ENCODE data around the gene BCAR3.

Gene BCAR3

DNA sequence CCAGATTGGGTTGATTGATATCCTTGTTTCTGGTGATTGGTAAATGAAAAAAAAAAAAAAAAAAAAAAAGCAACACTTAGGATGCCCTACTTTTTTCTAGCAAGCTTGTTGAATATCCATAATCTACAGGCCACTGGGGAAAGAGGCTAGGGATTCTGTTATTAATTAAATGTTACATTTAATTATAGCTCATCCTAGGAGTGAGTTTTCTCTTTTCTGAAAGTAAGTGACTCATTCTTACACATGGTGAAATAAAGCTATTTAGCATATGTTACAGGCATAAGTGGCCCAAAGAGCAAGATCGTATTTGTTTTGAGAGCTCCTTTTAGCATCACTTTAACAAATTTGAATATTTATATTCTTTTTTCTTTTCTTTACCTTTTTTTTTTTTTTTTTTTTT lies 139.2 kb downstream of the BCAR3 start:
- Histone ChIP-seq H2BK12ac (ENCODE audit: low read length in 2 of 2) (no peak overlapping the region), H3K9ac (ENCODE audit: low read length) (no peak overlapping the region), H3K27me3 (ENCODE audit: control insufficient read depth in 1 of 2, insufficient read depth in 1 of 2, low read length in 2 of 2) (no peaks in the 10 kb centered on the region), H3K4me2 (ENCODE audit: low read length, poor library complexity, severe bottlenecking) (no peak overlapping the region), H3K4me1 (ENCODE audit: control insufficient read depth, insufficient read depth, low read depth, low read length) (no peaks in the 10 kb centered on the region), H3K4me3 (ENCODE audit: insufficient read depth in 1 of 2, low read depth in 1 of 2, low read length in 2 of 2) (no peak overlapping the region), H4K8ac (ENCODE audit: low read length) (no peak overlapping the region), H3K79me1 (replicated peaks; ENCODE audit: low read length, poor library complexity, severe bottlenecking) (no peaks in the 10 kb centered on the region), H3K23ac (ENCODE audit: low read length in 2 of 2) (no peak overlapping the region), H3K14ac (ENCODE audit: low read length in 2 of 2) (no peak overlapping the region), H4K91ac (ENCODE audit: low read length) (no peak overlapping the region), H3K27ac (ENCODE audit: low read length, poor library complexity, severe bottlenecking) (no peak overlapping the region), H3K36me3 (ENCODE audit: control insufficient read depth in 1 of 2, insufficient read depth in 2 of 2, low read depth in 1 of 2, low read length in 2 of 2) (no peaks in the 10 kb centered on the region), H2AFZ (ENCODE audit: low read depth, low read length) (no peak overlapping the region), H2BK5ac (ENCODE audit: low read depth, low read length, poor library complexity, severe bottlenecking) (no peak overlapping the region), H3K4ac (ENCODE audit: low read depth in 1 of 2, low read length in 2 of 2) (no peak overlapping the region), H2AK5ac (ENCODE audit: low read length, severe bottlenecking) (no peak overlapping the region), H2BK15ac (ENCODE audit: low read depth, poor library complexity, severe bottlenecking) (no peak overlapping the region), H2BK120ac (ENCODE audit: low read depth, low read length) (no peak overlapping the region), H3K9me3 (ENCODE audit: control insufficient read depth, low read length) (no peaks in the 10 kb centered on the region), H3K18ac (ENCODE audit: low read depth in 1 of 2, low read length in 2 of 2) (no peak overlapping the region)
- no peak for DNase-seq
- no CpG with 5 or more reads among the region's 1 CpG for WGBS

DNA sequence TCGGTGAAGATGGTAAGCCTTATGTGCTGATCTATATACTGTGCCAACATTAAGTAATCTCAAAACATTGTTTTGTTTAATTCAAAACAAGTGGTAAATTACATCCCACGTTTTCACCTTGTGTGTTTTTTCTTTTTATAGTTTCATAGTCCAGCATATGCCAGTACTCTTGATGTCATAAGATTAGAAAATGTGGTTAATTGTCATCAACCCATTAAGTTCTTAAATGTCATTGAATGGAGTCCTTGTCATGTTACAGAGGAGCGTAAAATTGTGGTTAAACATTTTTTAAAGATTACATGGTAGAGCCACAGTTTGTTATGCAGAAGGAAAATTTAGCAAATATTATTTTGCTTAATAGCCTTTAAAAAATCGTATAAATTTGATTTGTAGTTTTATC lies 140.6 kb downstream of the BCAR3 start:
- 100% methylated on average over 1 of the region's 4 CpGs for WGBS
- no peak for DNase-seq

DNA sequence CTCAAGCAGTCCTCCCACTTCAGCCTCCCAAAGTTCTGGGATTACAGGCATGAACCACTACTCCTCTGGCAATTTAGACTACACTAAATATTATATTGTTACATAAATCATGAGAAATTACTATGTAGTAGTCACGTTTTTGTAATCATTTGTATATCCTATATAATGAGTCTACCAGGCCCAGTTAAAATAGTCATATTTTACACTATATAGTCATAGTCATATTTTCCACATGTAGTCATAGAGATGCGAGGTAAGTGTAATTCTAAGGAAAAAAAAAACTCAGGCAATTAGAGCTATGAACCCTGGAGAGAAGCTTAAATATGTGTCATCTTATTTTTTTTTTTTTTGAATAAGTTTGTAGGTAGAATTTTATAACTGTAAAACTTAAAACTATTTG lies 143.7 kb downstream of the BCAR3 start:
- Histone ChIP-seq H3K27ac (ENCODE audit: low read length, poor library complexity, severe bottlenecking) (no peak overlapping the region), H3K4me3 (ENCODE audit: insufficient read depth in 1 of 2, low read depth in 1 of 2, low read length in 2 of 2) (no peak overlapping the region), H3K4ac (ENCODE audit: low read depth in 1 of 2, low read length in 2 of 2) (no peak overlapping the region), H3K36me3 (ENCODE audit: control insufficient read depth in 1 of 2, insufficient read depth in 2 of 2, low read depth in 1 of 2, low read length in 2 of 2) (no peaks in the 10 kb centered on the region), H3K23ac (ENCODE audit: low read length in 2 of 2) (no peak overlapping the region), H2BK5ac (ENCODE audit: low read depth, low read length, poor library complexity, severe bottlenecking) (no peak overlapping the region), H4K91ac (ENCODE audit: low read length) (no peak overlapping the region), H4K8ac (ENCODE audit: low read length) (no peak overlapping the region), H3K4me2 (ENCODE audit: low read length, poor library complexity, severe bottlenecking) (no peak overlapping the region), H2BK15ac (ENCODE audit: low read depth, poor library complexity, severe bottlenecking) (no peak overlapping the region), H3K79me1 (replicated peaks; ENCODE audit: low read length, poor library complexity, severe bottlenecking) (no peaks in the 10 kb centered on the region), H2BK12ac (ENCODE audit: low read length in 2 of 2) (no peak overlapping the region), H2AK5ac (ENCODE audit: low read length, severe bottlenecking) (no peak overlapping the region), H3K14ac (ENCODE audit: low read length in 2 of 2) (no peak overlapping the region), H3K9ac (ENCODE audit: low read length) (no peak overlapping the region), H3K18ac (ENCODE audit: low read depth in 1 of 2, low read length in 2 of 2) (no peak overlapping the region), H2BK120ac (ENCODE audit: low read depth, low read length) (no peak overlapping the region), H3K27me3 (ENCODE audit: control insufficient read depth in 1 of 2, insufficient read depth in 1 of 2, low read length in 2 of 2) (no peaks in the 10 kb centered on the region), H3K9me3 (ENCODE audit: control insufficient read depth, low read length) (no peaks in the 10 kb centered on the region), H2AFZ (ENCODE audit: low read depth, low read length) (no peak overlapping the region), H3K4me1 (ENCODE audit: control insufficient read depth, insufficient read depth, low read depth, low read length) (no peaks in the 10 kb centered on the region)
- no CpG with 5 or more reads among the region's 2 CpGs for WGBS
- DNase-seq, result no peak

More for the DNA sequence above, 140.6 kb downstream of the BCAR3 start:
- no peaks in the 10 kb centered on the region for H3K9me3 ChIP-seq (ENCODE audit: control insufficient read depth, low read length)
- H2BK15ac ChIP-seq (ENCODE audit: low read depth, poor library complexity, severe bottlenecking), result no peak overlapping the region
- no peak overlapping the region for H2BK12ac ChIP-seq (ENCODE audit: low read length in 2 of 2)
- no peak overlapping the region for H3K4me2 ChIP-seq (ENCODE audit: low read length, poor library complexity, severe bottlenecking)
- no peak overlapping the region for H4K8ac ChIP-seq (ENCODE audit: low read length)
- no peak overlapping the region for H3K9ac ChIP-seq (ENCODE audit: low read length)
- H3K27ac ChIP-seq (ENCODE audit: low read length, poor library complexity, severe bottlenecking), result no peak overlapping the region
- H3K14ac ChIP-seq (ENCODE audit: low read length in 2 of 2), result no peak overlapping the region
- no peaks in the 10 kb centered on the region for H3K79me1 ChIP-seq (replicated peaks; ENCODE audit: low read length, poor library complexity, severe bottlenecking)
- H3K27me3 ChIP-seq (ENCODE audit: control insufficient read depth in 1 of 2, insufficient read depth in 1 of 2, low read length in 2 of 2), result no peaks in the 10 kb centered on the region
- H3K4ac ChIP-seq (ENCODE audit: low read depth in 1 of 2, low read length in 2 of 2), result no peak overlapping the region
- H3K23ac ChIP-seq (ENCODE audit: low read length in 2 of 2), result no peak overlapping the region
- H2BK5ac ChIP-seq (ENCODE audit: low read depth, low read length, poor library complexity, severe bottlenecking), result no peak overlapping the region
- H3K18ac ChIP-seq (ENCODE audit: low read depth in 1 of 2, low read length in 2 of 2), result no peak overlapping the region
- no peak overlapping the region for H3K4me3 ChIP-seq (ENCODE audit: insufficient read depth in 1 of 2, low read depth in 1 of 2, low read length in 2 of 2)
- H2AK5ac ChIP-seq (ENCODE audit: low read length, severe bottlenecking), result no peak overlapping the region
- no peak overlapping the region for H4K91ac ChIP-seq (ENCODE audit: low read length)
- H2BK120ac ChIP-seq (ENCODE audit: low read depth, low read length), result no peak overlapping the region
- H3K4me1 ChIP-seq (ENCODE audit: control insufficient read depth, insufficient read depth, low read depth, low read length), result no peaks in the 10 kb centered on the region
- no peak overlapping the region for H2AFZ ChIP-seq (ENCODE audit: low read depth, low read length)
- H3K36me3 ChIP-seq (ENCODE audit: control insufficient read depth in 1 of 2, insufficient read depth in 2 of 2, low read depth in 1 of 2, low read length in 2 of 2), result no peaks in the 10 kb centered on the region

DNA sequence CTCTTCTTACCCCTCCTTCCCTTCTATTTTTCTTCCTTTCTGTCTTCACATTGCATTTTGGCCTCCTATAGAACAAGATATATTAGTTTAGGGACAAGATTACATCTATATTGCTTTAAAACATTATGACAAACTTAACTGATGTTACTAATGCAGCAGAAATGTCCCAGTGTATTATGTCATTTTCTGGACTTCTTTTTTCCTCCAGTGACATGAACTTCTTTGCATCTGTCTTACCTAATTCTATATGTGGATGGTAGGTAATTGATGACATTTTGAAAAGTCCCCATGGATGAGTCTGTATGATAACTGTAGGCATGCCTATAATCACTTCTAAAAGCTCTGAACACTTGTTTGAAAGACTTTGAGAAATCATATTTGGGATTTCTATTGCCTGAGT lies 144.2 kb downstream of the BCAR3 start:
- Histone ChIP-seq H3K36me3 (ENCODE audit: control insufficient read depth in 1 of 2, insufficient read depth in 2 of 2, low read depth in 1 of 2, low read length in 2 of 2) (no peaks in the 10 kb centered on the region), H3K9ac (ENCODE audit: low read length) (no peak overlapping the region), H3K23ac (ENCODE audit: low read length in 2 of 2) (no peak overlapping the region), H3K18ac (ENCODE audit: low read depth in 1 of 2, low read length in 2 of 2) (no peak overlapping the region), H2AK5ac (ENCODE audit: low read length, severe bottlenecking) (no peak overlapping the region), H2AFZ (ENCODE audit: low read depth, low read length) (no peak overlapping the region), H4K91ac (ENCODE audit: low read length) (no peak overlapping the region), H3K4ac (ENCODE audit: low read depth in 1 of 2, low read length in 2 of 2) (no peak overlapping the region), H3K79me1 (replicated peaks; ENCODE audit: low read length, poor library complexity, severe bottlenecking) (no peaks in the 10 kb centered on the region), H2BK5ac (ENCODE audit: low read depth, low read length, poor library complexity, severe bottlenecking) (no peak overlapping the region), H3K27me3 (ENCODE audit: control insufficient read depth in 1 of 2, insufficient read depth in 1 of 2, low read length in 2 of 2) (no peaks in the 10 kb centered on the region), H3K4me3 (ENCODE audit: insufficient read depth in 1 of 2, low read depth in 1 of 2, low read length in 2 of 2) (no peak overlapping the region), H3K14ac (ENCODE audit: low read length in 2 of 2) (no peak overlapping the region), H3K4me2 (ENCODE audit: low read length, poor library complexity, severe bottlenecking) (no peak overlapping the region), H4K8ac (ENCODE audit: low read length) (no peak overlapping the region), H3K4me1 (ENCODE audit: control insufficient read depth, insufficient read depth, low read depth, low read length) (no peaks in the 10 kb centered on the region), H2BK15ac (ENCODE audit: low read depth, poor library complexity, severe bottlenecking) (no peak overlapping the region), H2BK120ac (ENCODE audit: low read depth, low read length) (no peak overlapping the region), H2BK12ac (ENCODE audit: low read length in 2 of 2) (no peak overlapping the region), H3K27ac (ENCODE audit: low read length, poor library complexity, severe bottlenecking) (no peak overlapping the region), H3K9me3 (ENCODE audit: control insufficient read depth, low read length) (no peaks in the 10 kb centered on the region)
- no peak for DNase-seq

Data from mesenchymal stem cell (in vitro differentiated cells and primary cell).